Ovary (tissue), 3 donors: Measurements from ENCODE around the gene FREM3.
"Not testable (repeated sequence)": the region's sequence is repeated elsewhere in the genome, so short reads cannot be mapped to it uniquely, and the experiment has no call there.

Source experiments
- CTCF ChIP-seq, 3 donors: fragments of 450-650 bp in 2 of 3; fragments of 200-600 bp in 1 of 3; IDR thresholded peaks; one replicate each; pipeline versions ENCODE4 v1.5.1 to v1.8.0; 2016 to 2022; ENCODE audit warnings: antibody characterized with exemption in 3 of 3, mild to moderate bottlenecking in 1 of 3
- EP300 ChIP-seq: sonication (generic); formaldehyde crosslinking; IDR thresholded peaks from one replicate; pipeline ENCODE4 v1.6.1; 2017; ENCODE audit warnings: antibody characterized with exemption
- POLR2A ChIP-seq: fragments of 450-650 bp; IDR thresholded peaks from one replicate; pipeline ENCODE4 v1.6.1; 2017; ENCODE audit warnings: antibody characterized with exemption, mild to moderate bottlenecking, moderate library complexity
- donor health status: DM: no; HTN: no; CAD: no.

GRCh38 chr4:143736061-143736460 is 35.6 kb upstream of the FREM3 start:
- TF ChIP-seq POLR2A; CTCF (IDR thresholded peaks at IDR 0.05); EP300: not testable (repeated sequence)
